Central memory CD4-positive, alpha-beta T cell (primary cell): ENCODE data around the gene PKN3.
"Not testable (repeated sequence)": the region's sequence is repeated elsewhere in the genome, so short reads cannot be mapped to it uniquely, and the experiment has no call there.

Experiments used
- DNase-seq: peaks from one replicate; pipeline ENCODE4 v3.0.0; 2022

The PKN3 gene

GRCh38 chr9:128693738-128694137, 8.6 kb upstream of the PKN3 start:
- not testable (repeated sequence) for DNase-seq

- no peak for DNase-seq
Measured at GRCh38 chr9:128694344-128694743, 8.0 kb upstream of the PKN3 start.

- no peak for DNase-seq
Measured at GRCh38 chr9:128696923-128697707, 5.2 kb upstream of the PKN3 start.

- DNase-seq, result not testable (repeated sequence)
Measured at GRCh38 chr9:128699096-128699795, 3.1 kb upstream of the PKN3 start.

- DNase-seq, result no peak
Measured at GRCh38 chr9:128701227-128701854, 962 bp upstream of the PKN3 start.

GRCh38 chr9:128702949-128703615, 779 bp downstream of the PKN3 start:
- DNase-seq, result no peak

GRCh38 chr9:128703616-128704355, 1.5 kb downstream of the PKN3 start:
- no peak for DNase-seq

GRCh38 chr9:128704356-128704670, 2.0 kb downstream of the PKN3 start:
- no peak for DNase-seq

GRCh38 chr9:128705051-128705965, 3.0 kb downstream of the PKN3 start:
- no peak for DNase-seq

- DNase-seq, result no peak
Measured at GRCh38 chr9:128706045-128706444, 3.7 kb downstream of the PKN3 start.

GRCh38 chr9:128706671-128707381, 4.5 kb downstream of the PKN3 start:
- DNase-seq, result no peak

- DNase-seq, result no peak
Measured at GRCh38 chr9:128707446-128707845, 5.1 kb downstream of the PKN3 start.

GRCh38 chr9:128712451-128713410, 10.4 kb downstream of the PKN3 start:
- no peak for DNase-seq

GRCh38 chr9:128713411-128713780, 11.1 kb downstream of the PKN3 start:
- DNase-seq, result no peak

GRCh38 chr9:128713941-128714573, 11.8 kb downstream of the PKN3 start:
- no peak for DNase-seq

GRCh38 chr9:128714586-128715435, 12.5 kb downstream of the PKN3 start:
- no peak for DNase-seq

GRCh38 chr9:128715436-128715750, 13.1 kb downstream of the PKN3 start:
- no peak for DNase-seq

GRCh38 chr9:128716581-128717254, 14.4 kb downstream of the PKN3 start:
- no peak for DNase-seq
